HuH-7 (cell line): ENCODE data around the gene GNG3.
"Not testable (repeated sequence)": the region's sequence is repeated elsewhere in the genome, so short reads cannot be mapped to it uniquely, and the experiment has no call there.

Experiments used
- DNase-seq: peaks from one replicate; pipeline ENCODE4 v3.0.0; 2011; ENCODE audit warnings: low spot score

The GNG3 gene

GRCh38 chr11:62687508-62688396 is 19.7 kb upstream of the GNG3 start:
- no peak for DNase-seq

- no peak for DNase-seq
Observed at GRCh38 chr11:62688491-62688890, 19.0 kb upstream of the GNG3 start.

- no peak for DNase-seq
Observed at GRCh38 chr11:62689421-62690183, 17.9 kb upstream of the GNG3 start, which contains the start of gene LRRN4CL. LRRN4CL (minus strand) TSS chr11:62689530; CDS start chr11:62688508, 1,022 bp downstream.

- not testable (repeated sequence) for DNase-seq
Observed at GRCh38 chr11:62693624-62694023, 13.9 kb upstream of the GNG3 start.

- DNase-seq = peak; percentile 83
Observed at GRCh38 chr11:62694455-62695167, 12.9 kb upstream of the GNG3 start.

GRCh38 chr11:62702246-62702645 is 5.2 kb upstream of the GNG3 start:
- DNase-seq = no peak

- not testable (repeated sequence) for DNase-seq
Observed at GRCh38 chr11:62703921-62704320, 3.6 kb upstream of the GNG3 start.

- DNase-seq = no peak
Observed at GRCh38 chr11:62705413-62705812, 2.1 kb upstream of the GNG3 start.

- peak; percentile 87 for DNase-seq
Observed at GRCh38 chr11:62705880-62706849, 1.3 kb upstream of the GNG3 start.

- no peak for DNase-seq
Observed at GRCh38 chr11:62706850-62707247, 627 bp upstream of the GNG3 start.

- DNase-seq = no peak
Observed at GRCh38 chr11:62708392-62708791, 916 bp downstream of the GNG3 start.

GRCh38 chr11:62708793-62709192 is 1.3 kb downstream of the GNG3 start:
- DNase-seq = no peak

GRCh38 chr11:62709247-62710000 is 1.9 kb downstream of the GNG3 start:
- no peak for DNase-seq

GRCh38 chr11:62710001-62710345 is 2.5 kb downstream of the GNG3 start:
- no peak for DNase-seq

- no peak for DNase-seq
Observed at GRCh38 chr11:62712276-62712812, 4.9 kb downstream of the GNG3 start.

- DNase-seq = no peak
Observed at GRCh38 chr11:62712861-62713260, 5.4 kb downstream of the GNG3 start.

- no peak for DNase-seq
Observed at GRCh38 chr11:62713343-62713742, 5.9 kb downstream of the GNG3 start.

- no peak for DNase-seq
Observed at GRCh38 chr11:62715150-62716130, 8.0 kb downstream of the GNG3 start.

GRCh38 chr11:62716206-62716605 is 8.7 kb downstream of the GNG3 start:
- no peak for DNase-seq
